Measurements from ENCODE around the gene ASCL2.

The ASCL2 gene

GRCh38 chr11:2267851-2268728 is 2.3 kb downstream of the ASCL2 start:
- Mint-ChIP-seq H3K36me3 (ENCODE audit: low read depth) (no peaks in the 10 kb centered on the region), H3K27ac (no peak overlapping the region)

GRCh38 chr11:2267306-2267850 is 3.0 kb downstream of the ASCL2 start:
- peaks cover 66% of the 10 kb centered on the region for H3K27me3 Mint-ChIP-seq (ENCODE audit: low read depth, poor library complexity)
- peaks cover 12% of the 10 kb centered on the region for H3K4me1 Mint-ChIP-seq
- H3K27ac Mint-ChIP-seq: no peak overlapping the region
- H3K4me3 Mint-ChIP-seq: no peak overlapping the region
- no peak for DNase-seq
- H3K36me3 Mint-ChIP-seq (ENCODE audit: low read depth): no peaks in the 10 kb centered on the region
- peaks cover 1% of the 10 kb centered on the region for H3K9me3 Mint-ChIP-seq
- no peak for TF ChIP-seq CTCF (IDR thresholded peaks at IDR 0.05)

More at GRCh38 chr11:2267851-2268728, 2.3 kb downstream of the ASCL2 start:
- Mint-ChIP-seq H3K4me3 (peak overlapping the region; percentile 72), H3K4me1 (peaks cover 8% of the 10 kb centered on the region), H3K9me3 (peaks cover 4% of the 10 kb centered on the region), H3K27me3 (ENCODE audit: low read depth, poor library complexity) (peaks cover 74% of the 10 kb centered on the region)
- DNase-seq: no peak
- TF ChIP-seq CTCF (IDR thresholded peaks at IDR 0.05): no peak

GRCh38 chr11:2266586-2267305 is 3.6 kb downstream of the ASCL2 start:
- H3K27ac Mint-ChIP-seq: no peak overlapping the region
- H3K4me3 Mint-ChIP-seq: no peak overlapping the region
- H3K9me3 Mint-ChIP-seq: no peaks in the 10 kb centered on the region
- H3K4me1 Mint-ChIP-seq: peaks cover 18% of the 10 kb centered on the region
- H3K27me3 Mint-ChIP-seq (ENCODE audit: low read depth, poor library complexity): peaks cover 60% of the 10 kb centered on the region
- H3K36me3 Mint-ChIP-seq (ENCODE audit: low read depth): no peaks in the 10 kb centered on the region
- no peak for TF ChIP-seq CTCF (IDR thresholded peaks at IDR 0.05)
- no peak for DNase-seq

GRCh38 chr11:2265854-2266585 is 4.4 kb downstream of the ASCL2 start:
- no peak for DNase-seq
- H3K27ac Mint-ChIP-seq: no peak overlapping the region
- H3K4me1 Mint-ChIP-seq: peaks cover 19% of the 10 kb centered on the region
- no peak for TF ChIP-seq CTCF (IDR thresholded peaks at IDR 0.05)
- H3K27me3 Mint-ChIP-seq (ENCODE audit: low read depth, poor library complexity): peaks cover 53% of the 10 kb centered on the region
- no peak overlapping the region for H3K4me3 Mint-ChIP-seq
- H3K36me3 Mint-ChIP-seq (ENCODE audit: low read depth): no peaks in the 10 kb centered on the region
- H3K9me3 Mint-ChIP-seq: no peaks in the 10 kb centered on the region

- no peak for DNase-seq
- H3K27me3 Mint-ChIP-seq (ENCODE audit: low read depth, poor library complexity): peaks cover 48% of the 10 kb centered on the region
- H3K36me3 Mint-ChIP-seq (ENCODE audit: low read depth): no peaks in the 10 kb centered on the region
- H3K9me3 Mint-ChIP-seq: no peaks in the 10 kb centered on the region
- H3K27ac Mint-ChIP-seq: no peak overlapping the region
- H3K4me1 Mint-ChIP-seq: peaks cover 19% of the 10 kb centered on the region
- H3K4me3 Mint-ChIP-seq: no peak overlapping the region
- TF ChIP-seq CTCF (IDR thresholded peaks at IDR 0.05): no peak
Measured at GRCh38 chr11:2265396-2265795, 5.0 kb downstream of the ASCL2 start.

Data from nephron progenitor cell (in vitro differentiated cells).